Measurements from ENCODE around the gene NCS1. TPM values are rescaled to one million over a fixed set of nuclear protein-coding genes. Genes with fewer than 3 reads are reported as not detected.
A peak's percentile ranks its signal among the peaks of the same experiment; 100 is the strongest.

The NCS1 gene
- total and polyA plus RNA-seq, 9 of the 15 experiments (the other 6 are each of a cell fraction or from before 2014, with no cell fraction given), result 0.28 to 27.0 (median 9.6) TPM

- Histone ChIP-seq H3K9me3 (replicated peaks; ENCODE audit: control insufficient read depth, insufficient read depth, low read depth, low read length) (no peaks in the 10 kb centered on the region), H4K20me1 (replicated peaks; ENCODE audit: control insufficient read depth, insufficient read depth, low read length) (peaks cover 14% of the 10 kb centered on the region), H3K27me3 (ENCODE audit: control insufficient read depth in 2 of 2, insufficient read depth in 2 of 2, low read length in 2 of 2) (no peaks in the 10 kb centered on the region), H3K4me2 (ENCODE audit: insufficient read depth, low read length) (no peak overlapping the region), H3K9ac (ENCODE audit: insufficient read depth in 1 of 2, low read depth in 2 of 2, low read length in 2 of 2) (no peak overlapping the region), H3K4me1 (replicated peaks in 1 of 2; ENCODE audit: control insufficient read depth in 2 of 2, insufficient read depth in 2 of 2, low read length in 2 of 2) (peaks cover 17 to 72% of the 10 kb centered on the region in 2 experiments; a peak in 4 of 5 replicates), H2AFZ (ENCODE audit: low read depth, low read length) (no peak overlapping the region), H3K4me3 (no peak overlapping the region), H3K79me2 (ENCODE audit: control insufficient read depth, insufficient read depth, low read length) (peaks cover 34% of the 10 kb centered on the region), H3K36me3 (ENCODE audit: control insufficient read depth, insufficient read depth, low read length) (no peaks in the 10 kb centered on the region), H3K27ac (ENCODE audit: extremely low read depth, low read depth, low read length) (no peak overlapping the region; the same call in 2 of the 3 replicates), H3K9me1 (ENCODE audit: control insufficient read depth, insufficient read depth, low read length) (no peaks in the 10 kb centered on the region)
- in situ Hi-C loops (cut with MboI), result no loop called here
- ChIA-PET POLR2A (no interaction called here), CTCF (ENCODE audit: low intra/inter-chr PET ratio) (no interaction called here)
- FAIRE-seq, result no peak
- WGBS (ENCODE audit: insufficient coverage, low coverage, missing lambda C conversion rate), result 83% methylated on average over 13 of the region's 15 CpGs
- BruUV-seq (replicated peaks), result no TSS peak
- DNase-seq (ENCODE audit: extremely low read depth in 1 of 4, low spot score in 3 of 4), result no peak
- no peak for ATAC-seq
- intact Hi-C loops (cut with micrococcal nuclease), result no loop called here
- TF ChIP-seq CEBPG (CRISPR knock-in tag; IDR thresholded peaks at IDR 0.05), result peak; percentile 55; the same call in 1 of the 2 replicates
- TF ChIP-seq CEBPG (tag; conservative IDR thresholded peaks at IDR 0.05 in 1 of 2, IDR thresholded peaks at IDR 0.05 in 1 of 2), result no peak
- TF ChIP-seq ZFP30 (CRISPR knock-in tag; IDR thresholded peaks at IDR 0.05; ENCODE audit: borderline replicate concordance), result no peak
- TF ChIP-seq CTCF (IDR thresholded peaks at IDR 0.05 in 2 of 3, conservative IDR thresholded peaks at IDR 0.05 in 1 of 3; ENCODE audit: insufficient read depth in 2 of 3, low read depth in 1 of 3, low read length in 3 of 3), result 0 out of 6 replicates have a peak, but pooled peaks of 1 of the 3 experiments have one; percentile 4
- TF ChIP-seq MTA1 (IDR thresholded peaks at IDR 0.05; ENCODE audit: borderline replicate concordance), result no peak
These were observed 12.8 kb downstream of the NCS1 start for GRCh38 chr9:130185017-130185416.

Measured in K562 (cell line).